DMS53 treated with DMSO at 0.1 percent for 48 hours (cell line): ENCODE measurements around the gene HPCA.

Source experiments
- DNase-seq: peaks from one replicate; lab custom pipeline; 2025; ENCODE audit not compliant: unreplicated experiment; lab: John Stamatoyannopoulos, UW

The HPCA gene

DNA sequence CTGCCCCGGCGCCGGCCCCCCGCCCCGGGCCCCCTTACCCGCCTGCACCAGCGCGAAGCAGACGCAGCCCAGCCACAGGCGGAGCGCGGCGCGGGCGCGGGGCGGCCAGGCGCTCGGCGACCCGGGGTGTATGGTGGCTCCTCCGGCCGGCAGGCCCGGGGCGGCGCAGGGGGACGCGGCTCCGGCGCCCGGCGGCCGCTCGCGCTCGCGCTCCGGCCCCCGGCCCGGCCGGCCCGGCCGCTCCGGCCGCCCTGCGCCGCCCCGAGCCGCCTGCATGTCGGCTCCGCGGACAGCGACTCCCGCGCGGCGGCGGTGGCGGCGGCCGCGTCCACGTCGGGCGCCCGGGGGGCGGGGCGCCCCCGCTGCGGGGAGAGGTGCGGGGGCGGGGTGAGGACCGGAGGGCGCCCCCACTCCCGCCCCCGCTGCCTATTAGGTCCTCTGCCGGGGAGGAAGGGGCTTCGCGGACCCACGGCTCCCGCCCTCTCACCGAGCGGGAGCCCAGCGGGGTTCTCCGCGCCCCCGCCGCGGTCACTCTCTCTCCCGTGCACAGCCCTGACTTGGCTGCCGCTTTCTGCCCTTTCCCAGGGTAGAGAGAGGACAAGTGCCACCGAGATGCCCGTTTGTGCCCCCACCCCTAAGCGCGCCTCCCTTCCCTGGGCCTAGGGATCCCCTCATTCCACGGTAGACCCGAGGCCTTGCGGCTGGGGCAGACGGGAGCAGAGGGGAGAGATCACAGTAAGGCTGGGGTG is 15.5 kb upstream of the HPCA start, which contains the start of gene FNDC5:
Gene FNDC5, minus strand, starts transcription at position 298 of the 749 bp plus-strand sequence.
- DNase-seq: no peak

DNA sequence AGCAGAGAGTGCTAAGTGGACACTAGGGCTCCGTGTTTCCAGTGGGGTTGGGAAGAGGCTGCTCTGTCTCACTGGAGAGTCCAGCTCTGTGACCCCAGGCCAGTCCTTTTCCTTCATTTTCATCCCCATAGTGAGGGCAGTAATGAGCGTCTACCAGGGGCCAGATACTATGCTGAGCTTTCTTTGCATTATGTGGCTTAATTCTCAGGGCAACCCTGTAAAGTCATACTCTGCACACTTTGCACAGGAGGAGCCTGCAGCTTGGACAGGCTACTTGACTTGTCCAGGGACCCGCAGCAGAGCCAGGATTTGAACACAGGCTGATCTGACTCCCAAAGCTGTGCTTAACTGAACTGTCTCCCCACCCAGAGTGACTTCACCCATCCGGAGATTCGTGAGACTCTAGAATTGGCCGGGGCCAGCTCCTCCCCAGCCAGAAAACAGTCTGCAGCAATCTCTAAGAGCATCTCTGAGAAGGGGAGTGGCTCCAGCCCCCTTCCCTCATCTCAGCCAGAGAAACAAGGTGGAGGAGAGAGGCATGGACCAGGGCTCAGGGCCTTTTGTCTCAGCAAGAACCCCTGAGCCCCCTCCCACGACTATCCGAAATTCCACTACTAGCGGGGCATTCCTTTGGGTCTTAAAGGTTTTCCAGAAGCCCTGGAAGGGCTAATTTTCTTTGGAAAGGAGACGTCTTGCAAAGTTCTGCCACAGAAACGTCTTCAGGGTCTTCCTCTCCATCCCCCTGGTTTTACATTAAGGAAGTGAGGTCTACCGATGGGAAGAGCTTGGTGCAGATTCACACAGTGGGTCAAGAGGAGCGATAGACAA is 14.7 kb upstream of the HPCA start:
- DNase-seq: no peak

DNA sequence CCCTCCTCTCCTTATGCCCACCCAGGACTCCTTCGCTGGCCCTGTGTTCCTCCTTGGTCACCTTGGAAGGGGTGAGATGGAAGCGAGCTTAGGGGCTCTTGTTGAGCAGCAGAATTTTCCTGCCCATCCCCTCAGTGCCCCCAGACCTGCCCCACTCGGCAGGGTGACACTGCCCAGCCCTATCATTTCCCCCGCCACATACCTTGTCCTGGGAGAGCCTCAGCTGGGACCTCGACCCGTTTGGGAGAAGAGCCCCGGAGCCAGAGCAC is 14.2 kb upstream of the HPCA start:
- no peak for DNase-seq

DNA sequence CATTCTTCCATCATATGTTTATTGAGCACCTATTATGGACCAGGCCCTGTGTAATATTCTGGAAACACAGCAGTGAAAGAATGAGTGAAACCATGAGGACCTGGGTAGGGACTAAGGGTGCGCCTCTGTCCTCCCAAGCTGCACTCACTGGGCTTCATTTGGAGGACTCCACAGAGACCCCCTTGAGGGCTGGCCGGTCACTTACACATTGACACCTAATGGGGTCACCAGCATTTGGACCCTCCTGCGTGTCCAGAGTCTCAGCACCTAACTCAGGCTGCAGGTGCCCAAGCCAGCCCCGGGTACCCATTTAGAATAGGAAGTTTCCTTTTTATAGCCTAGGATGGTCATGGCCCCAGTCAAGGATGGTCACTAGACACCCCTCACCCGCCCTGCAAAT is 12.8 kb upstream of the HPCA start:
- DNase-seq: no peak

DNA sequence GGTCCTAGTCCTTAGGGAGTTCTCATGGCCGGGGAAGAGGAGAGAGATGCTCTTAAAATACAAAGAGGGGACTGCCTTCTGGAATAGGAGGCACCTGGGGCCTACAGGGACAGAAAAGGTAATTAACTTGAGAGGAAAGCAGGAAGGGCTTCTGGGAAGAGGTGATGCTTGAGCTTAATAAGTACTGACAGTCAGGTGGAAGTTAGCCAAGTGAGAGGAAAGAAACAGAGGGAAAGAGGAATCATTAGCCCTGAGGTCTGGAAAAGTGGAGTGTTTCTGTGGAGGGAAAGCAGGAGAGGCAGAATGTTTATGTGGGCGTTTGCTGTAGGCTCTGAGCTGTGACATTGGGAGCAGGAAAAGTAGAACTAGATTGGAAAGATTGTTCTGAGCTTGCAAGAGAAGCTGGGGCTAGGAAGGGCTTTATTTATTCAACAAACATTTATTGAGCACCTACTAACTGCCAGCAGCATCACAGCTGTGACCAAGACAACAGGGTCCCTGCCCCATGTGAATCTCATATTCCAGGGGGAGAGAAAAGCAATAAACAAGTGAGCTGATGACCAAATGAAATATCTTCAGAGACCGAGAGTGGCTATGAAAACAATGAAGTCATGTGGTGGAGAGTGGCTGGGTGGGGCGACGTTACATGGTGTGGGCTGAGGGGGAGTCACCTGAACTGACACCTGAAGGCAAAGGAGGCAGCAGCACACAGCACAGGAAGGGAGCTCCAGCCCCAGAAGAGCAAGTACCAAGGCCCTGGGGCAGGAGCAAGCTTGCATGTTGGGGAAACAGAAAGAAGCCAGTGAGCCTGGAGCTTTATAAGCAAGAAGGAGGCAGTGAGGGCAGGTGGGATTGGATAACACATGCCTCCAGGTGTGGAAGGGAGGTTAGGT is 11.2 kb upstream of the HPCA start:
- no peak for DNase-seq

DNA sequence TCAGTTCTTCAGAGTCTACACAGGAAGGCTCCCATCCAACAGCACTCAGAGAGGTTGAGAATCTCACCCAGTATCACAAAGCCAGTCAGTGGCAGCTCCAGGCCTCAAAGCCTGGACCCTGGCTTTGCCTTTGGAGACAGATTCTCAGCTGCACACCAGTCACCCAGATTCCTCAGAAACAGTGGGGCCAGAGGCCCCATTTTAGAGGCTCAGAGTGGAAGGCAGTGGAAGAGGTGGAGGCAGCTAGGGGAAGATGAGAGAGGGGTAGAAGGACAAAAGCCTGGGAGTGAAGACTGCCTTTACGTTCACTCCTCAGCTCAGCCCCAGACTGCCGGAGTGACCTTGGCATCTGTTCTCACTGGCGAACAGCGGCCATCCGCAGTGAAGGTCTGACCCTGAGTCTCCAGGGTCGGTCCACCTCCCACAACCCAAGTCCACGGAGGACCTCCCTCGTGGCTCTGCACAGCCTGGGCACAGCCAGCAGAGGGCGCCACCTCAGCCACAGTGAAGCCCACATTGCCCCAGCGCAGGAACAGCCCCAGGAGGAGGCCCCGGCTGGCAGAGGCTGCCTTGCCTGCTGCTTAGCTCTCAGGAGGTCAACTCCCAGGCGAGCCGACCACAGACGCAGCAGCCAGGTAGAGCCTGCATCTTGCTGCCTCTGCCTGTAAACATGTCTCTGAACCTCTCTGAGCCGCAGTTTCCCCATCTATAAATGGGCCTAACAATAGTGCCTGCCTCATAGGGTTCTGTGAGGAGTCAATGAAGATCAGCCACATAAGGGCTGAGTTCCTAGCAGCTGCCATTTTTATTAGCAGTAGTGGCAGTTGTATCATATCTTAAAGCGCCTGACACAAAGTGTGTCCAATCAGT is 9.7 kb upstream of the HPCA start:
- DNase-seq: peak; percentile 19

DNA sequence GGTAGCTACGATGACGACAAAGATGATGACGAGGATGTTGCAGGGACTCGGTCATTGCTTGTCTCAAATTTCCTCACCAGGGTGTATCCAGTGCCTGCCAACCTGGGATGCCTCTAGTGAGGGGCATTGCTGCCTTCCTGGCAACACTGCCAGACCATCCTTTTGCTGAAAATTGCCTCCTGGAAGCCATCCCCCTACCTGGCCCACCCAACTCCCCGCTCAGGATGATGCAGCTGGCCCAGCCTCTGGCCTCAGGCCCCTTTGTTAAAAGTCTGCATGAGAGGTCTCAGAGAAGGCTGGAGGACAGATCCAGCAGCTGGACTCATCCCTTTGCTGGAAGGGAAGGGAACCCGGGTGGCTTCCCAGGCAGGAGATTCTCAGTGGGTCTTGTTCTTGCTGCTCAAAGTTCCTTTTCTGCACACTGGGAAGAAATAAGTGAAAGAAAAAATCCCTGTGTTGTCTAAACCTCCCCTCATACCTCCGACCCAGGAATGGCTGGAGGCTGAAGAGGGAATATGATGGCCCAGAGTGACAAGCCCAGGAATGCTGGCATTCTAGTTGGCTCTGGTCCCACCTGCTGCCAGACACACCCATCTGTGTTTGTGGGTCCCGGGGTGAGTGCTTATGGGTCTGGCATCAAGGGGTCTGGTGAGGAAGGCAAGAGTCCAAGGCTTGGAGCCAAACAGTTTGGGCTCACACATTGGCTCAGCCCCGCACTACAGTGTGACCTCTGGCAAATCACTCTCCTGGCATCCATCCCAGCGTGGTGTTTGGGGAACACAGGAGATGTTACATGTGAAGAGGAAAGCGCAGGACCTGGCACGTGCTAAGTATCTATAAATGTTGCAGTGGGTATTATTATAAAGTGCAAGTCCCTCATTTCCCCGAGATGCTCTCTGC is 8.8 kb upstream of the HPCA start:
- no peak for DNase-seq

DNA sequence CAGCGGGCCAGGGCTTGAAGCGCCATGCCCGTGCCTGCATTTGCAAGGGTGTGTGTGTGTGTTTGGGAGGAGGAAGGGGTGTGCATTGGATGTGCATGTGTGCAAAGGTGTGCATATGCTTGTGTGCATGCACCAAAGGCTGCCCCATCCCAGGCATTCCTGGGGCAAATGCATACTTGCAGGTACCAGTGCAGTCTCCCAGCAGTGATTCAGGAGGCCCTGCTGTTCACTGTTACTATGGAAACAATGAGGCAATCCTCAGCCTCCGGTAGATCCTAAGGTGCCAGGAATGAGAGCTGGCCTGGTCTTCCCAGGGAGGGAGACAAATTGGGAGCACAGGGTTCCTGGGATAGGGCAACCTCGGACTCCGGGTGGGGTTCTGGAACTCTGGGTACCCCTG is 8.1 kb upstream of the HPCA start:
- DNase-seq: peak; percentile 9

DNA sequence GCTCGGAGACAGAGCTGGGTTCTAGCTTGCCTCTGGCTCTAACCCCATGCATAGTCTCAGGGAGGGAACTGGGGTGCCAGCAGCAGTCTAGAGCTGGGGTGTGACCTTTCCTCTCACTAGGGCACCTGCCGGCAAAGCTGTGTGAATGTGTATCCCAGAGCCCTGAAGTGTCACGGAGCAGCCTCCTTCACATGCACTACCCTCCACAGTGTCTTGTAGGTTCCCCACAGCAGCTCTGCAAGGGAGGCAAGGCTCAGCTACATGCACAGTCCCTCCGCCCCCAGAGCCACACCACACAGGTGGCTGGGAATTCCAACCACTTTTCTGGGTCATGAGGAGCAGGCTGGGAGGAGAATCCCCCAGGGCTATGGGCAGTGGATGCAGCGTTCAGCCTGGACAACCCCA is 7.7 kb upstream of the HPCA start:
- no peak for DNase-seq

DNA sequence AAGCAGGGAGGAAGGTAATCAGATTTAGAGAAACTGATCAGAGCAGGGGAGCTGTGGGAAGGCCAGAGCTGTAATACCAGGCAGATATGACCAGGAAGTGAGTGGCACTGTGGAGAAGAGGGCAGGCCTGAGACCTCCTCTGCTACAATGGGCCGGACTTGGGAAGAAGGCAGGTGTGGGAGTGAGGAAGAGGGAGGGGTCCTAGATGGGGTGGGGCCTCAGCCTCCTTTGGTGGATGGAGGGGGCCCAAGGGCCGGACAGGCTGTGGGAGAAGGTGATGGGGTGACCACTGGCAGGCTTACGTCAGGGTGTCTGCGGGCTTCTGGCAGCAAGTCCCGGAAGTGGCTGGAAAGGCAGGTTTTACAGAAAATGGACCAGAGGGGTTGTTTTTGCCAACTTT is 5.0 kb upstream of the HPCA start:
- no peak for DNase-seq

DNA sequence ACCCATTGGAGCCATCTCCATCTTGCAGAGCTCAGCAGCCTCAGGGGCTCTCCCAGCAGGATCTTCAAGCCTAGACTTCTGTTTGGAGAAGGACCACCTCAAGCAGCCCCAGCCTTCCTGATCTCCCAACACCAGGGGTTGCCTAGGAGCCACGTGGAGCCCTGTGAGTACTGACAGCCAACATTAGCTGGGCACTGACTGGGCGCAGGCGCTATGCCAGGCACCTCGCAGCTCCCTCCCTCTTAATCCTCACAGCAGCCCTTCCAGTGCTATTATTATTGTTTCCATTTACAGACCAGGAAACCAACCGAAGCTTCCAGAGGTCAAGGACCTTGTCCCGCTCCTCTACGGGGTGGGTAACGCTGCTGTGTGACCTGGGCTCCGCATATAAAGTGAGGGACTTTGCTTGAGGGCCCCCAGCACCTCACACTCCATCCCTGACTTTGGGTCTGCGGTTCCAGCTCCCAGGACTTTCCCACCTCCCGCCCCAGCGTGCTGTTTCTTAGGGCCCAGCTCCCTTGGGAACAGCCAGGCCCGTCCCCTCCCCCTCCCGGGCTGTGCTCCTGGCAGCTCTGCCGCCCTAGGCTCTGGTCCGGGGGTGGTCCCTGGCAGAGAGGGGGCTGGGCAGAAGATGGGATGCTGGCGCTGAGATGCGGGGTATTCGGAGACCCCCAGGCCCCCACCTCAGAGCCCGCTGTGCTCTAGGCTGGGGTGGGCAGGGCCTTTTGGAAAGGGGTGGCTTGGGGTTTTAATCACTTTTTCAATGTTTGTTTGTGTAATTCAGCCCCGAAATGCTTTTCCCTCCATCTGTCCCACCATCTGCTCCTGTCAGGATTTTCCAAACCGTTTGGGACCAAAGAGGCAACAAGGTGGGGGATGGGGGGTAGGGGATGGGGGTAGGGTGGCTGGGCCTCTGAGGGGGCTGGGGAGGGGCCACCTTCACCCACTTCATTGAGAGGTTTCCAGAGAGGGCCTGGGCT is 4.1 kb upstream of the HPCA start:
- DNase-seq: no peak

DNA sequence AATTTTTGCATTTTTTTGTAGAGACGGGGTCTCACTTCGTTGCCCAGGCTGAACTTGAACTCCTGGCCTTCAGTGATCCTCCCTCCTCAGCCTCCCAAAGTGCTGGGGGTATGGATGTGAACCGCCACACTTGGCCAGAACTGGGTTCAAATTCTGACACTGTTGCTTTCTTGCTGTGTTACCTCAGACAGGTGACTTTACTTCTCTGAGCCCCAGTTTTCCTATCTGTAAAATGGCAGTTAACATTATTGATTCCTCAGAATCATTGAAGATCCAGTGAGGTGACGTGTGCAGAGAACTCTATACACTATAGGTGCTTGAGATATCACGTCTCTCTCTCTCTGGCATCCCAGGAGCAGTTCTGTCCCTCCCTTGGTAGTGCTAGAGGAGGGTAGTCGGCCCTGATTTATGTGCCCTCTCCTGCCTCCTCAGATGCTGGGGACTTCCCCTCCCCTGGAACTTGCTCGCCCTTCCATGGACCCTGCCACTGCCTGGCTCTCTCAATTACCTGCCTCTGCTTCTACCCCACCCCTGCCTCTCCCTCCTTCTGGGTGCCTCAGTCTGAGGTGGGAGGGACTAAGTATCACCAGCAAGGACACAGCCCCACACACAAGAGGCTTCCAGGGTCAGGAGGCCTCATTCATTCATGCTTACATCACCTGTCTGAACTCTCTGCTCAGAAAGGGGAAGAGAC is 2.8 kb upstream of the HPCA start:
- no peak for DNase-seq

DNA sequence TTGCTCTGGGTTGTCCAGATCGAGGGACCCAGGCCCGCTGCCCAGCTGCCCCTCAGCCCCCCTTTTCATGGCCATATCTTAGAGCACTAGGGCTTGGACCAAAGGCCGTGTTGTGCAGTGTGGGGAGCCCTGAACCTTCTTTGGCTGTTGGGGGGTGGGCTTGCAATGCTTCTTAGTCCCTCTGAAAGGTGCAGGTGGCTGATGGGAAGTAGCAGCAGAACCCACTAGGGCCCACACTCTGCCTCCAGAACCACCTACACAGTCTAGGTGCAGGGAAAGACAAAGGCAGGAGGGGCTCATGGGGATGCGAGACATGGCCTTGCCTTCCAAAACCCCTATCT is 2.3 kb upstream of the HPCA start:
- DNase-seq: no peak

DNA sequence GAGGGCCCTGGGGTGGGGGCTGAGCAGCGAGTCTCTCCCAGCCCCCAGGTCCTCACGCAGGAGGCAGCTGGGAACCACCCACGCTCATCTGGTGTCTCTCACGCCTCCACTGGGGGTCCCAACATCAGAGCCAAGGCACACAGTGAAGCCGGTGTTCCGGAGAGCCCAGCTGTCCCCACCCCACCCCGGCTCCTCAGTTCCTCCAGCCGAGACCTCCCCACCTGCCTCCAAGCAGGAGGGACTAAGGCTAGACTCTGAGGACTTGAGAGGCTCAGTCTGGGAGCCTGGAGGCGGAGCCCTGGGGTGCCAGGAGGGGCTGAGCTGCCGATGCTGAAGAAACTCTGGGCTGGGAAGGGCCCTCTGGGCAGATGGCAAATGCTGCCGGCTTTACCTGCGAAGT is 1.6 kb upstream of the HPCA start:
- DNase-seq: no peak

DNA sequence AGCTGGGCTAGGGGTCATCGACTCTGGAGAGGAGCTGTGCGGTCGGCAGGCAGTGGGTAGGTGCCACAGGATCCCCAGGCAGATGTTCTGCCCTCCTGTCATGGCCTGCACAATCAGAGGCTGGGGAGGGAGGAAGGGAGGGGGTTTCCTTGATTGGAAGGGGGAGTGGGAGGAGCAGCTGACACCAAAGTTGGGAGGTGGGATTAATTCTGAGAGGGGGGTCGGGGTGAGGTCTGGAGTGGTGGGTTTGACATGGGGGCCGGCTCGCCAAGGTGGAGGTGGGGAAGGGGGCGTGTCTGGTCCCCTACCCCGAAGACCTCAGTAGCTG is 651 bp upstream of the HPCA start:
- DNase-seq: no peak

DNA sequence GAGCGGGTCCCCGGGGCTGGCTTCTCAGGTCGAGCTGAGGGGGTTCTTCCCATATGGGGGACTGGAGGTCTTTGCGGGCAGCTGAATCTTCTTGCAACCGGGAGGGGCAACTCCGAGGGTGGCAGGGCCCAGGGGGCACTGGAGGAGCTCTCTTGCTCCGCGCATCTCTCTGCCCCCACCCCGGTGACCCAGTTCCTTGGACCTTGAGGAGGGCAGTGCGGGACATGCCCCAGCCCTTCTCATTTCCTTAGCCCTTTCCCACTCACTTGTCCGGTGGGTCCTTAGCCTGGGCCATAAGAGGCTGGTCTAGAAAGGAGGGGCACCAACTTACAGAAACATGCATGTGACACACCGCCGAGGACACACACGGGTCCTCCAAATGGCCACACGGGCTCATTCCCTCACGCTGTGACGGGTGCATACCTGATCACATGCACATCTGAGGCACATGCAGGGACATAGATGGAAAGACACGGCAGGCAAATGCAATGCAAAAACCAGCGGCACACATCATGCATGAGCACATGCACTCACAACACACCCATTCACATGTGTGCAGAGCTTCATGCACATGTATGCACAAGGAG is 630 bp downstream of the HPCA start:
- no peak for DNase-seq

DNA sequence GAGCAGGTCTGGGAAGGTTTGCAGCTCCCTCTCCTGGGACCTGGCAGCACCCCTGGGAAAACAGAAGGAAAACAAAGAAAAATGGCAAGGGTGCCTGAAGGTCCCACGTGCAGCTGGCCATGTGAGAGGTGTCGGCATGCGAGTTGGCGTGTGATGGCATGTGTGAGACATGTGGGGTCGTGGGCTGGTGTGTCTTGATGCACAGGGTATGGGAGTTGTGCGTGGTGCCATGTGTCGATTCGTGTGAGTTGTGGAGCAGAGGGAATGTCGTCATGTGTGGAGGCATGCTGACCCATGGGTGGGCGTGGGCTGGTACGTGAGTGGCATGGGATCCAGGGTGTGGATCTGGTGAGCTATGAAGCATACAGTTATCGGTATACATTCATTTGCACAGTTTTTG is 1.3 kb downstream of the HPCA start:
- DNase-seq: no peak

DNA sequence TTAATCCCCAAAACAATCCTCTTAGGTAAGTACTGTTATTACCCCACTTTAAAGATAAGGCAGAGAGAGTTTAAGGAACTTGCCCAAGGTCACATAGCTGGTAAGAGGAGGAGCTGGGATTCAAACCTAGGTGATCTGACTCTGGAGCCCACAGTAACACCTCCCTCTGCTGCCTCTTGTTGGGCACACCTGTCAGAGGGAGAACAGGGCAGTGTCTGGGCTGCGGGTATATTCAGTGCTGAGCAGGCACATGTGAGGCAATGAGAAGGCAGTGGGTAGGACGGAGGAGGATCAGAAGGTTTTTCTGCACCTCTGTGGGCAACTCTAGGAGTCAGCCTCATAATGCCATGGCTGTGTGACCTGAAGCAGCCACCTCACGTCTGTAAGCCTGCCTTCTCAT is 1.8 kb downstream of the HPCA start:
- no peak for DNase-seq
